A549 treated with DMSO at 1 μM for 4 hours (cell line): ENCODE data around the gene STAB1. TPM values are rescaled to one million over a fixed set of nuclear protein-coding genes. Genes with fewer than 3 reads are reported as not detected.

Experiments used
- total RNA-seq: library from RNA; stranded (reverse); fragments of 200-300 nt; extraction: Qiagen RNA extraction; gene quantifications from 5 replicates; pipeline ENCODE4 v1.2.3, GENCODE V29; 2022; ENCODE audit warnings: low read depth

Gene STAB1
- not detected in 5 replicates for total RNA-seq

GRCh38 chr3:52494886-52495495 lies at the start of gene STAB1:
STAB1 (plus strand) TSS chr3:52495338; CDS start chr3:52495414, 76 bp downstream.

GRCh38 chr3:52453496-52454249 lies 41.5 kb upstream of the STAB1 start, which contains the start of gene TNNC1:
TNNC1 (minus strand) TSS chr3:52454041; CDS start chr3:52454015, 26 bp downstream.

GRCh38 chr3:52455283-52456168 lies 39.6 kb upstream of the STAB1 start, which contains the start of gene NISCH:
NISCH (plus strand) TSS chr3:52455604; CDS start chr3:52455642, 38 bp downstream.

GRCh38 chr3:52533623-52534280 lies 38.6 kb downstream of the STAB1 start, which contains the start of gene NT5DC2:
NT5DC2 (minus strand) TSS chr3:52533857; CDS start chr3:52533737, 120 bp downstream.

GRCh38 chr3:52536369-52537164 lies 41.4 kb downstream of the STAB1 start, which contains the start of gene UQCC5:
UQCC5 (plus strand) TSS chr3:52536605; CDS start chr3:52536756, 151 bp downstream.

Other genes starting within 250 kb of the STAB1 start
- 3.9 to 5.7 TPM (median 5.0 TPM) in 5 replicates for gene PPM1M, start 249.6 kb upstream of the STAB1 start, total RNA-seq
- 50.0 to 59.3 TPM (median 55.6 TPM) in 5 replicates for gene WDR82, start 216.7 kb upstream of the STAB1 start, total RNA-seq
- 3.6 to 4.8 TPM (median 4.3 TPM) in 5 replicates for gene GLYCTK, start 207.5 kb upstream of the STAB1 start, total RNA-seq
- 0.72 to 1.1 TPM (median 0.85 TPM) in 5 replicates for gene DNAH1, start 179.0 kb upstream of the STAB1 start, total RNA-seq
- gene BAP1, start 85.3 kb upstream of the STAB1 start, total RNA-seq = 32.8 to 40.9 TPM (median 40.1 TPM) in 5 replicates
- 2.5 to 3.4 TPM (median 3.0 TPM) in 5 replicates for gene PHF7, start 84.7 kb upstream of the STAB1 start, total RNA-seq
- 0.03 to 0.30 TPM (median 0.09 TPM) in 5 replicates for gene SEMA3G, start 50.2 kb upstream of the STAB1 start, total RNA-seq
- gene TNNC1, start 41.3 kb upstream of the STAB1 start, total RNA-seq = 1.2 to 2.0 TPM (median 1.4 TPM) in 5 replicates
- 10.2 to 16.1 TPM (median 14.6 TPM) in 5 replicates for gene NISCH, start 39.7 kb upstream of the STAB1 start, total RNA-seq
- gene NT5DC2, start 38.5 kb downstream of the STAB1 start, total RNA-seq = 90.1 to 108 TPM (median 96.0 TPM) in 5 replicates
- 52.0 to 85.4 TPM (median 56.0 TPM) in 5 replicates for gene UQCC5, start 41.3 kb downstream of the STAB1 start, total RNA-seq
- gene PBRM1, start 190.6 kb downstream of the STAB1 start, total RNA-seq = 12.6 to 20.0 TPM (median 18.3 TPM) in 5 replicates
- 99.4 to 152 TPM (median 112 TPM) in 5 replicates for gene GNL3, start 190.7 kb downstream of the STAB1 start, total RNA-seq
- gene GLT8D1, start 210.5 kb downstream of the STAB1 start, total RNA-seq = 33.1 to 41.7 TPM (median 37.2 TPM) in 5 replicates
- gene SPCS1, start 210.8 kb downstream of the STAB1 start, total RNA-seq = 142 to 172 TPM (median 166 TPM) in 5 replicates